ENCODE data around the gene TEX36.
"Not testable (repeated sequence)": the region's sequence is repeated elsewhere in the genome, so short reads cannot be mapped to it uniquely, and the experiment has no call there.

Gene TEX36

GRCh38 chr10:125628104-125629049 is 54.6 kb downstream of the TEX36 start:
- DNase-seq = no peak

- no peak for DNase-seq
These were observed 55.3 kb downstream of the TEX36 start for GRCh38 chr10:125627646-125628045.

- DNase-seq = no peak
These were observed 56.3 kb downstream of the TEX36 start for GRCh38 chr10:125626671-125627070.

GRCh38 chr10:125625586-125625985 is 57.4 kb downstream of the TEX36 start:
- no peak for DNase-seq

GRCh38 chr10:125624800-125625199 is 58.2 kb downstream of the TEX36 start:
- DNase-seq = no peak

- DNase-seq = no peak
These were observed 61.9 kb downstream of the TEX36 start for GRCh38 chr10:125621052-125621451.

GRCh38 chr10:125620401-125620800 is 62.6 kb downstream of the TEX36 start:
- DNase-seq = no peak

GRCh38 chr10:125613062-125613461 is 69.9 kb downstream of the TEX36 start:
- not testable (repeated sequence) for DNase-seq

- no peak for DNase-seq
These were observed 71.2 kb downstream of the TEX36 start for GRCh38 chr10:125611756-125612155.

GRCh38 chr10:125611216-125611615 is 71.7 kb downstream of the TEX36 start:
- DNase-seq = no peak

GRCh38 chr10:125609859-125610258 is 73.1 kb downstream of the TEX36 start:
- DNase-seq = no peak

GRCh38 chr10:125608474-125608873 is 74.5 kb downstream of the TEX36 start:
- no peak for DNase-seq

- no peak for DNase-seq
These were observed 75.2 kb downstream of the TEX36 start for GRCh38 chr10:125607689-125608290.

GRCh38 chr10:125606414-125607010 is 76.5 kb downstream of the TEX36 start:
- no peak for DNase-seq

Measured in activated CD4-positive, alpha-beta T cell treated with anti-CD3 and anti-CD28 coated beads, Interleukin-2, amount 50 U/mL, for 16 hours (primary cell).